ENCODE measurements around the gene METRNL. TPM values are rescaled to one million over a fixed set of nuclear protein-coding genes. Genes with fewer than 3 reads are reported as not detected.

The METRNL gene
- total RNA-seq, 1 experiment from 2014 or later = 21.0 TPM

GRCh38 chr17:83115202-83115651 is 35.8 kb downstream of the METRNL start:
- TF ChIP-seq POLR2AphosphoS5 (IDR thresholded peaks at IDR 0.05; ENCODE audit: low read depth, low read length) = no peak
- TF ChIP-seq REST (IDR thresholded peaks at IDR 0.05; ENCODE audit: insufficient read depth in 1 of 2, low read depth in 2 of 2, low read length in 1 of 2) = no peak
- TF ChIP-seq CTCF (IDR thresholded peaks at IDR 0.05) = no peak
- no peak for TF ChIP-seq TCF7L2 (IDR thresholded peaks at IDR 0.05; ENCODE audit: low read depth, low read length)
- no peak for TF ChIP-seq SIN3A (IDR thresholded peaks at IDR 0.05; ENCODE audit: borderline replicate concordance, insufficient read depth, low read depth, low read length)
- Histone ChIP-seq H3K9me3 (ENCODE audit: control insufficient read depth, insufficient read depth, low read depth, low read length) (no peaks in the 10 kb centered on the region), H3K27me3 (ENCODE audit: control insufficient read depth, insufficient read depth, low read length) (no peaks in the 10 kb centered on the region), H3K4me1 (ENCODE audit: control insufficient read depth, insufficient read depth, low read length) (peaks cover 9% of the 10 kb centered on the region), H3K4me3 (ENCODE audit: low read depth in 2 of 2, low read length in 2 of 2) (no peak overlapping the region), H3K36me3 (ENCODE audit: control insufficient read depth, insufficient read depth, low read length) (no peaks in the 10 kb centered on the region), H3K27ac (ENCODE audit: low read length) (no peak overlapping the region)
- intact Hi-C loops (cut with micrococcal nuclease; ENCODE audit: unreplicated experiment) = no loop called here
- no TSS peak for BruUV-seq (replicated peaks)
- no peak for ATAC-seq
- CTCF ChIA-PET = no interaction called here
- POLR2A ChIA-PET = no interaction called here
- in situ Hi-C loops (cut with HindIII; ENCODE audit: low pct_unique_long_range_greater_than_20kb, low sequenced_read_pairs) = no loop called here
- DNase-seq (ENCODE audit: low read depth, low spot score) = no peak

- no peaks in the 10 kb centered on the region for H3K36me3 ChIP-seq (ENCODE audit: control insufficient read depth, insufficient read depth, low read length)
- no peak for DNase-seq (ENCODE audit: low read depth, low spot score)
- no peaks in the 10 kb centered on the region for H3K9me3 ChIP-seq (ENCODE audit: control insufficient read depth, insufficient read depth, low read depth, low read length)
- no peak overlapping the region for H3K27ac ChIP-seq (ENCODE audit: low read length)
- H3K4me1 ChIP-seq (ENCODE audit: control insufficient read depth, insufficient read depth, low read length) = peaks cover 3% of the 10 kb centered on the region; the same call in 1 of the 2 replicates
- ATAC-seq = no peak
- CTCF ChIA-PET = no interaction called here
- POLR2A ChIA-PET = no interaction called here
- no peaks in the 10 kb centered on the region for H3K27me3 ChIP-seq (ENCODE audit: control insufficient read depth, insufficient read depth, low read length)
- no peak for TF ChIP-seq POLR2AphosphoS5 (IDR thresholded peaks at IDR 0.05; ENCODE audit: low read depth, low read length)
- no peak for TF ChIP-seq SIN3A (IDR thresholded peaks at IDR 0.05; ENCODE audit: borderline replicate concordance, insufficient read depth, low read depth, low read length)
- TF ChIP-seq TCF7L2 (IDR thresholded peaks at IDR 0.05; ENCODE audit: low read depth, low read length) = no peak
- TF ChIP-seq CTCF (IDR thresholded peaks at IDR 0.05) = no peak
- TF ChIP-seq REST (IDR thresholded peaks at IDR 0.05; ENCODE audit: insufficient read depth in 1 of 2, low read depth in 2 of 2, low read length in 1 of 2) = no peak
- BruUV-seq (replicated peaks) = no TSS peak
- intact Hi-C loops (cut with micrococcal nuclease; ENCODE audit: unreplicated experiment) = no loop called here
- no peak overlapping the region for H3K4me3 ChIP-seq (ENCODE audit: low read depth in 2 of 2, low read length in 2 of 2)
- in situ Hi-C loops (cut with HindIII; ENCODE audit: low pct_unique_long_range_greater_than_20kb, low sequenced_read_pairs) = no loop called here
Measured at GRCh38 chr17:83115832-83116231, 36.4 kb downstream of the METRNL start.

Measured in Panc1 (cell line).